ENCODE data around the gene GTF2F2.
A peak's percentile ranks its signal among the peaks of the same experiment; 100 is the strongest.

Gene GTF2F2

GRCh38 chr13:45305079-45305478 lies 184.8 kb downstream of the GTF2F2 start:
- no peak for ATAC-seq

DNA sequence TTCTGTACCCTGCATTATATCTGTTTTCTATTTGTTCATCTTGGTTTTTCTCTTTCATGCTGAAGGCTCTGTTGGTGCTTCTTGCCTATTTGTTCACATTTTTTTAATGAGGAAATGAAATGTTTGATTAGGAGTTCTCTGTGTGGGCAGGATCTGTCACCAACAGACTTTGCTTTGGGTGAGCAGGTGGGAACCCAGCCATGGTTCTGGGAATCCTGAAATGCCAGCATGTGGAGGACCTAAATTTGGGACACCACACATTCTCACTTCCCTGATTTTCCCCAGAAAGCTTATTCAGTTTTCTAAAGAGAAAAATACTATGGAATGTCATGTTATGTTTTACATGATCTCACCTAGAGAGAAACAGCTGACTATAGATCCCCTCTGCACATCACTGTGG lies 186.7 kb downstream of the GTF2F2 start:
- no peak for ATAC-seq

GRCh38 chr13:45310341-45311131 lies 190.2 kb downstream of the GTF2F2 start:
- ATAC-seq = peak in 1 of 2 donors; percentile 11

GRCh38 chr13:45314822-45315221 lies 194.5 kb downstream of the GTF2F2 start:
- no peak for ATAC-seq

DNA sequence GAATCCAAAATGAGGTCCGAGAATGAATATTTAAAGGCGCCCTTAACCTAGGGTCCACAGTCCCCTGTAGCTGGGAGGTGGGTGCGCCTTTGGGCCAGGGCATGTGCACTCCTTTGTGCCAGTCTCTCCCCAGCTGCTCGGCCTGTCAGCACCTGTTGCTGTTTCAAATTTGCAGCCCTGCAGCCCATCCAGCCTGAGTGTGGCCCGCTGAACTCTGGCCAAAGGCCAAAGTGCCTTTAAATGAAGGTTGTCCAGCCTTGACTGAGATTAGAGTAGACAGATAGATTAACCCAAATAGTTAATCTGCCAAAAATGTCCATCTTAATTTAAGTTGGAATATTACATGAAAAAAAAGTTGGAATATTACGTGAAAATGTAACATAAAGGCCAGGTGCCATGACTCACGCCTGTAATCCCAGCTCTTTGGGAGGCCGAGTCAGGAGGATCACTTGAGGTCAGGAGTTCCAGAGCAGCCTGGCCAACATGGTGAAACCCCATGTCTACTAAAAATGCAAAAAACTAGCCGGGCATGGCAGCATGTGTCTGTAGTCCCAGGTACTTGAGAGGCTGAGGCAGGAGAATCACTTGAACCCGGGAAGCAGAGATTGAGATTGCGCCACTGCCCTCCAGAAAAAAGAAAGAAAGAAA lies 195.3 kb downstream of the GTF2F2 start:
- ATAC-seq = no peak

DNA sequence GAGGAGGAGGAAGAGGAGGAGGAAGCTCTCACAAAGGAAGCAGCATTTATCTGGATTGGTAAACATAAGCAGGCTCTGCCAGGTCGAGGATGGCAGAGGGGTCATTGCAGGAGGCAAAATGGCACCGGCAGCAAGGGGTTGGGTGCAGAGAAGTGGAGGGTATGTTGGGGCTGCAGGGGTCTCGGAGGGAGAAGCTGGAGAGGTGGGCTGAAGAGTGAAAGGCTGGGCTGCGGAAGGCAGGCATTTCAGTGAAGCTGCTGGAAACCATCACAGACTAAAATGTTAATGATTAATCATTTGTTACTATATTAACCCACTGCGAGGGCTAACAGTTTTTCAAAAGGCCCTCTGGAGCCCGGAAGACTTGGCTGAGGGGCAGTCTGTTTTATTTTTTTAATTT lies 196.0 kb downstream of the GTF2F2 start:
- no peak for ATAC-seq

DNA sequence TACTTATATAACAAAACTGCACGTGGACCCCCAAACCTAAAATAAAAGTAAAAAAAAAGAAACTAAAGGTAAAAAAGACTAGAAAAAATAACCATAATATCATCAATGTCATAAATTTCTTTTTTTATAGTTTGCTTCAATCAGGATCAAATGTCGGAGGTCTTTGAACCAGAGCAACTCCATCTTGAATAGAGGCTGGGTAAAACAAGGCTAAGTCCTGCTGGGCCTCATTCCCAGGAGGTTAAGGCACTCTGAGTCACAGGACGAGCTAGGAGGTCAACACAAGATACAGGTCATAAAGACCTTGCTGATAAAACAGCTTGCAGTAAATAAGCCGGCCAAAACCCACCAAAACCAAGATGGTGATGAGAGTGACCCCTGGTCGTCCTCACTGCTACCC lies 196.7 kb downstream of the GTF2F2 start:
- ATAC-seq = no peak

GRCh38 chr13:45320876-45321629 lies 200.7 kb downstream of the GTF2F2 start:
- no peak for ATAC-seq

GRCh38 chr13:45325806-45326205 lies 205.5 kb downstream of the GTF2F2 start:
- no peak for ATAC-seq

DNA sequence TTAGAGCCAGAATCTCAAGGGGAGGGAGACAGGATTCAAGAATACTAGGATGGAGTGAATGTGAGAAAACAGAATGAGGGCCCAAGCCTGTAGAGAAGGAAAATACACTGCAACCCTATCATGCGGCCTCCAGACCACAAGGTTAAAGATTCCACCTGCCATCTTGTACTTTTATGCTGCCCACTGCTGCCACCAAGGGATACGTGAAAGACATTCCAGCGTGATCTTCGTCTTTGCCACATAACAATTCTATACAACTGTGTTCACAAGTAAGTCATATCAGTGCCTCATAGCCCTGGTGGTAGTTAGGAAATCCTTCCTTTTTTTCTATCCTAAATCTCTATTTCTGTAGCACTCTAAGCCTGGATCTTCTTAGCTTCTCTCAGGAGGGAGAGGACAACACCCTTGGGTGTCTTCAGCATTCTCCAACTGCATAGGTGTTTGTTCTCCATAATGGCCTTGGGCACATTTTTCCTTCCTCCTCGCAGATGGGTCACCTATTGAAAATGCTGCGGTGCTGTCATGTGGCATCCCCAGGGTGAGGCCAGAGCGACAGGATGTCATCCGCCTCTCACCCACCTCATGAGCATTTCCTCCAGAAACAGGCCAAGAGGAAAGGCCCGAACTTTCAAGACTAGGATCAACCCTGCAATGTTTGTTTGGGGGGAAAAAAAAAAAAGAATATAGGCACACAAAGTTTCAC lies 207.1 kb downstream of the GTF2F2 start:
- no peak for ATAC-seq

- ATAC-seq = no peak
These were observed 208.4 kb downstream of the GTF2F2 start for GRCh38 chr13:45328661-45329111.

DNA sequence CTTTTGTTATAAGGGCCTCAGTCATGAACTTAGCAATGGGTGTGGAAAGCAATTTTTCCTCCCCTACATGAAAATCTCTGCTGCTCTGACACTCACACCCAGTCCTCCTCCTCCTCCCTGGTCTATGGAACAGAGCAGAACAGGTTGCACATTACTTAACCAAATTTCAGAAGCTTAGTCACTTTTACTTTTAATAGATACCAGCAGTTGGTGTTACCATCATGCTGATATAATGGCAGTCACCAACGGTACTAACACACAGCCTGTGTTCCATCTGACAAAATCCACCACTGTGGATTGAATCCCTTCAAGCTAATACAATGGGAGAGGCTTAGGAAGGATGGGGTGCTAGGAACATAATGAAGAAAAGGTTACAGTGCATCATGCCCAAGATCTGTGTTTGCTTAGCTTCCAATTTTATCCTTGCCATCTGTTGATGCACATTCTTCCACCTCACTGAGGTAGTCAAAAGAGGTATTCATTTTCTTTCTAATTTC lies 210.9 kb downstream of the GTF2F2 start:
- no peak for ATAC-seq

DNA sequence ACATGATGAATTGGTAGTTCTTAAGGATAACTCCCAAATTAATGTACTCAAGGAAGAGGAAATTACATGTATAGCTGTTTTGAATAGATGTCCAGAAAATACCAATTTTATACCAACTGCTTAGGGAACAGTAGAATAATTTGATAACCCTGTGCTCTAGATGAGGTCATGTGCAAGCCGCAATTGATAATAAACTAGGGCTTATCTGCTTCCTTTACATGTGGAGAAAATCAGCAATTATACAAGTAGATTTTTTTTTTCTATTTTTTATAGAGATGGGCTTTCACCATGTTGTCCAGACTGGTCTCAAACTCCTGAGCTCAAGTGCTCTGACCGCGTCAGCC lies 211.4 kb downstream of the GTF2F2 start:
- ATAC-seq = no peak

GRCh38 chr13:45332036-45332830 lies 211.9 kb downstream of the GTF2F2 start:
- ATAC-seq = no peak

GRCh38 chr13:45332831-45333219 lies 212.5 kb downstream of the GTF2F2 start:
- ATAC-seq = no peak

DNA sequence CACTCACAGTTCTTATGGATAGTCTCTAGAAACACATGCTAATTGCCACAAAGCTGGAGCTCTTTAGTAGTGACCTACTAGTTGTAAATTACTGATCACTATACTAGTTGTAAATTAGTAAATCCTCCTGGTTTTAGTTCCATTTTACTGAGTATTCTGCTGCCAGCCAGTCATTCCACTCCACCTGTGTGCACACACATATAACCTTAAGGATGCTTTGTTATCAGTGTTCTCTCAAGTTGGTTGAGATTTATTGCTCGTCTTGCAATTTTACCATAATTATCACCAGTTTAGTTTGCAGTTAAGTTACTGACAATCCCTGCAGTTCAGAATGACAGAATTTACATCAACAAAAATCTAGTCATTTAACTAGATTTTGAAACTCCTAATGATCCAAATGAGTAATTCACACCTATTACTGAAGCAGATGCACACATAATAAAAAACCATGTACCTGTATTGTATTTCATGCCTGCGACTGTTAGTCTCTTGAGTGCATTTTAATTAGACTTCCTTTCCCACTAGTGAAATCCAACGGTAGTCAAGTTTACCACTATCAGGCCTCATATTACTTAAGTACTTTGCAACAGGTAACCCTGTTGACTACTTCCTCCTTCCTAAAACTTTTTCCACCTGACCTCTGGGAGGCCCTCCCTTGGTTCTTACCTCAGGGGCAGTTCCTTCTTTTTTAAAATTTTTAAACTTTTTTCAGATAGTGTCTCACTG lies 213.1 kb downstream of the GTF2F2 start:
- ATAC-seq = peak; percentile 22 to 28

Measured in activated CD4-positive, CD25-positive, alpha-beta regulatory T cell treated with anti-CD3 and anti-CD28 coated beads, Interleukin-2, amount 50 U/mL, for 24 hours (primary cell).